NCI-H146 treated with DMSO at 0.1 percent for 48 hours (cell line): ENCODE results near the gene HHIPL2.

Experiments
- DNase-seq: peaks from one replicate; lab custom pipeline; 2025; ENCODE audit not compliant: unreplicated experiment; lab: John Stamatoyannopoulos, UW

Gene HHIPL2

DNA sequence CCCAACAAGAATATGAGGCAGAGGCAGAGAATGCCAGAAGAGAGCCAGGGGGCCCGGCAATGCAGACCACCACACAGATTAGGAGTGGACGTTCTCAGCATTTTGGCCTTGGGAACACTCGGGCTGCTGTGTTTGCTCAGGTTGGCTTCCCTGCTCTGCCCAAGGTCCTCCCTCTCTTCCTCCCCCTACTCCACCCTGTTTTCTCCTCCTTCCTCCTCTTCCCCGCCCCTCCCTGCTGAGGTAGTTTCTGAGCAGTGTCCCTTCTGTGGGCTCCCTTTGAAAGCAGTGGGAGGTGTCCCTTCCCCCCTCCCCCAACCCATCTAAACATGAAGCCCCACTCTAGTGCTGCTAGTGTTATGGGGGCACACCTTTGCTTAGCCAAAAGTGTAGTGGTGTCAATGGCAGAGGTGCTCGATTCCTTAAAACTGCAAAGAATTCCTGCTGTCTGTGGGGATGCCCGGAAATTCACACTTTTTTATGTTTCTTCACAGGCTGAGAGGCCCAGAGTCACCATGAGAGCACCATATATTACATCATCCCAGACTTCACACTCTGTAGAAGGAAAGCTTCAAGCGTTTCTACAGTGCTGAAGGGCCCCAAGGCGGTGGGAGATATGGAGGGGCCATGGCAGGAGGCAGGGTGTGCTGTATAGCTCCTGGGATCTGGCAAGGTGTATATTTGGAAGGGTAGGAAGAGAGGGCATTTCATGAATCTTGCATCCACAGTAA, at the start of gene HHIPL2:
Gene HHIPL2, minus strand, starts transcription at position 161 of the 728 bp plus-strand sequence. Its CDS starts 60 bp downstream, at position 101.
- DNase-seq = no peak

DNA sequence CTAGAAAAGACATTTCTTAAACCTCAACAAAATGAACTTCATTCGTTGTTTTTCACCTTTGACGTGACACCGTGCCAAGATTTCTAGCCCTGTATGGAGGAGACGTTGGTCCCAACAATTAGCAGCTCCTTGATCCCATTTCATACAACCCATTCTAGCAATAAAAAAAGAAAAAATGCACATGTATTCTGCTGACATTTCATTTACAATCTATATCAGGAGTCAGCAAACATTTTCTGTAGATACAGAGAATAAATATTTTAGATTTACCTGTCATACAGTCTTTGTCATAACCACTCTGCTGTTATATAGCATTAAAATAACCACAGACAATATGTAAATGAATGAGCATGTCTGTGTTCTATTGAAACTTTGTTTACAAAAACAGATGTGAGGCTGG, 48.8 kb upstream of the HHIPL2 start:
- DNase-seq = no peak

DNA sequence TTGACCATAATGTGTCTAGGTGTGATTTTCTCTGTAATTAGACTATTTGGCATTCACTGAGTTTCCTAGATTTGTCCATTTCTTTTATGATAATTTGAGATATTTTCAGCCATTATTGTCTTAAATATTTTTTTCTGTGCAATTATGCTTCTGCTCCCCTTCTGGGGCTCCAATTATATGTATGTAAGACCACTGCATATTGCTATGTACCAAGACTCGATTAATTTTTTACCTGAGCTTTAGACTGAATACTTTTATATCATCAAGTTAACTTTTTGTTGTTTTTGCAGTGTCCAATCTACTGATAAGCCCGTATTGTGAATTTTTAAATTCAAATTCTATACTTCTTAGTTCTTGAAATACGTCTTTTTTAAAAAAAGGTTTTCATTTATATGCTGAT, 46.9 kb upstream of the HHIPL2 start:
- DNase-seq = no peak

DNA sequence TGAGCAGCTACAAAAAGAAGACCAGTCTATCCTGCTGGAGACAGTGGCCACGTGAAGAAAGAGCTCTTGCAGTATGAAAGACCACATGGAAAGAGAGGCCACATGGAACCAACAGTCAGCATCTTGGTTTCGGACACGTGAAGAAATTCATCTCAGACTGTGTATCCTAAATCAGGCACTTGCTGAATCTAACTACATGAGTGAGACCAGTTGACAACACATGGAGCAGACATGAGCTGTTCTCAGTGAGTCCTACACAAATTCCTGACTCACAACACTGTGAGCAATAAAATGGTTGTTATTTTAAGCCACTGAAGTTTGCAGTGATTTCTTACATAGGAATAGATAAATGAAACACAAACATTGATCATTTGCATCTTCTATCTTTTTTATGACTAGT, 44.3 kb upstream of the HHIPL2 start:
- DNase-seq = no peak

DNA sequence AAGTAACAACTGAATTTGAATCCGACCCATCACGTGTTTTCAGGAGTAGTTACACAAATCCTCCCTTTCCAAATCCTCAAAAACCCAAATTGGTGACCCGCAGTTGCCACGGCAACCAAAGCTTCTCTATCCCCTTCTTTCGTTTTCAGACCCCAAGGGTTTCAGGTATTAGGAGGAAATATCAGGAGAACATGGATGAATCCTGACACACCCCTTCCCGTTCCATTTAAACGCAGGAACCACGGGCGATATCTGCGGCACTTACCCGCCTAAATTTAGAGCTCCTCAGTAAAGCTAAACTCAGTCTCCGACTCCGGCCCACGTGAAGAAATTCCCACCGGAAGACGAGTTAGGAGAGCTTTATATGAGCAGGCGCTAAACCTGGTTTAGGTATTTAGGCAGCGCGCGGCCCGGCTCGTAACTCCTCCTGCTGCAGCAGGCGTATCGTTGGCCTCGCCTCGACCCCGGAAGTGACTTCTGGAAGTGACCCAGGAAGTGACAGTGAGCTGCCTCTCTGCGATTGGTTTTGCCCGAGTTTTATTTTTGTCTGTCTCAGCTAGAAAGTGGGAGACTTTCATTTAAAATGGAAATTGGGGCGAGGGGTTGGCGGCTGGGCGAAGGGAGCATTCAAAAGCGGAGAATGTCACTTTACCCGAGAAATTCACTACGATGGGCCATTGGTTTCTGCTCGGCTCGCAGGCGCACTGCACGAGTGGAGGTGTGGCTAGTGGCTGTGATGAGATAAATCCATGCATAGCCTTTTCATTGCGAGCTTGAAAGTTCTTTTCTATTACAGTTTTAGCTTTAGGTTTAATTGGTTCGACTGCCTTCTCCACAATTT, 41.8 kb upstream of the HHIPL2 start, which contains the start of gene TAF1A:
Gene TAF1A, minus strand, starts transcription at position 472 of the 841 bp plus-strand sequence.
- DNase-seq = peak; percentile 81

DNA sequence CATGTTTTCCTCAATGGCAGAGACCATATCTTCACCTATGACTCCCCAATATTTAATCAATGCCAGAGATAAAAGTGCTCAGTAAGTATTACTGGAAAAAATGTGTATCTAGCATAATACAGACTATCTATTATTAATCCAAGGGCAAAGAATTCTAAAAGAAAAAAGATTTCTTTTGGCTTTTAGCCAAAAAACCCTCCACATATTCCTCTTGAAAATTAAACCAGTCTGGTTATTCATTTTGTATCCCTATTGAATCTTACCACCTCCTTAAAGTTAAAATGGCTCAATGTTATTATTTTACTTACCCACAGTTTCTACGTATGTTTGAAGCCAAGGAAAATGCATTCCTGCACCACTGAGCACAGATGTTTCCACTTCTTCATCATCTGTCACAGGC, 40.2 kb upstream of the HHIPL2 start:
- no peak for DNase-seq

DNA sequence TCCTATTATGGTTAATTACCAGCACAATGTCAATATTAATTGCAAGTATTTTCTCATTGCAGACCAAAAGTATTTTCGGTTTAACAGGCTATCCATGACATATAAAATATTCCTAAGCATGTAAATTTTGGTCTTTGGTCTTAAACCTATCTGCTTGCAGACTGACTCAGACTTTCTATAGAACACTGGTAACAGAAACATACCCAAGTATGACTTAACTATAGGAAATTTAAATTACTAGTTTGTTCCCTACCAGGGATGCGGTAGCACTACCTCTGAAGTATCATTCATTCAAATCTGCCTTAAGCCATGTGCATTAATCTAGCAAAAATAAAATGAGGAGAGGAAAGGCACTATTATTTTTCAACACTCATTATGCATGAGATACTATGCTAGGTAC, 38.9 kb upstream of the HHIPL2 start:
- no peak for DNase-seq

DNA sequence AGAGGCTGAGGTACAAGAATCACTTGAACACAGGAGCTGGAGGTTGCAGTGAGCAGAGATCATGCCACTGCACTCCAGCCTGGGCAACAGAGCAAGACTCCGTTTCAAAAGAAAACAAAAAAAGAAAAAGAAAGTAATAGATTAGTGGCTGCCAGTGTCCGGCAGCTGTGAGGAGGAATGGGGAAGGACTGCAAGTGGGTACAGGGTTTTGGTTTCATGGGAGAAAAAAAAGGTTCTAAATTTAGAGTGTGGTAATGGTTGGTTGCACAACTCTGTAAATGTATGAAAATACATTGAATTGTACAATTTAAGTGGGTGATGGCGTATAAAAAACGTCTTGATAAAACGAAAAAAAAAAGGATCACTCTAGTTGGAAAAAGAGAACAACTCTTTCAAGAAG, 35.2 kb upstream of the HHIPL2 start:
- DNase-seq = no peak

DNA sequence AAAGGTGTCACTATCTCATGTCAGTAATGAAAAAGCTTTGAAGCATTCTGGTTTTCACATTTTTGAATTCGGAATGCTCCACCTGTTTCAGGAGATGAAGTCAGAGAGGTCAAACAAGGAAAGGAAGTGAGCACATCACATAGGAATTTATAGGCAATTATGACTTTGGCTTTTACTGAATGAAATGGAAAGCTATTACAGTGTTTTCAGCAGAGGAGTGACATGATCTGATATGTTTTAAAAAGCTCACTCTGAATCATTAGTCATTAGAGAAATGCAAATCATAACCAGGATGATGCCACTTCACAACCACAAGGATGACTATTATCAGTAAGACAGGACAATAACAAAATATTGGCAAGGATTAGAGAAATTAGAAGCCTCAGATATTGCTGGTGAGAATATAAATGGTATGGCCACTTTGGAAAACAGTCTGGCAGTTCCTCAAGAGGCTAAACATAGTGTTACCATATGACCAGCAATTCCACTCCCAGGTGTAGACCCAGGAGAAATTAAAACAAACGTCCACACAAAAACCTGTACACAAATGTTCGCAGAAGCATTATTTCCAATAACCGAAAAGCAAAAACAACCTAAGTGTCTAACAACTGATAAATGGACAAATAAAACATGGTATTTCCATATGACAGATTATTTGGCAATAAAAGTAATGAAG, 34.3 kb upstream of the HHIPL2 start:
- DNase-seq = no peak

DNA sequence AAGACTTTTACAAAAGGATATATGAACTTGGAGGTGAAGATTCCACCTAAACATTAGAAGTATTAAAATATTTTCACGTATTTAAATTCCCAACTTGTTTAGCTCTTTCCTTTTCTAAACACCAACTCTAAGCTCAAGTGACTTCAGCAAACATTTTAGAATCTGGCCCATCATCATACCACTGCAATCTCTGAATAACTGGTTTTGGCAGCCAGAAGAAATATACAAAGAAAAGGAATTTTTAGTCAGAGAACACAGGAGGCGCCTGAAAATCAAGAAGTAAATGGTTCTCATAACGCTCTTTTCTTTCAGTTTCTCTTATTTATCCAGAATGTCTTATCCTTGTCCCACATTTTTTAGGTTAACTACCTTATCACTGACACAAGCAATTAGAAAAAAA, 31.4 kb upstream of the HHIPL2 start:
- DNase-seq = no peak

DNA sequence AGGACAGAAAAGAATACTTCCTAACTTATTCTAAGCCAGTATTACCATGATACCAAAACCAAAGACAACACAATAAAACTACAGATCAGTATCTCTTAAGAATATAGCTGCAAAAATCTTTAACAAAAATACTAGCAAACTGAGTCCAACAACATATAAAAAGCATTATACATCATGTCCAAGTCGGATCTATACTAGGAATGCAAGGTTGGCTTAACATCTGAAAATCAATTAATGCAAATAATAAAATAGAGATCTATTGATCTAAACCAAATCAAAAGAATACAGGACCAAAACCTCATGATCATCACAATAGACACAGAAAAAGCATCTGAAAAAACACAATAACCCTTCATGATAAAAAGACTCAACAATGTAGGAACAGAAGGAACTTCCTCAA, 22.9 kb upstream of the HHIPL2 start:
- DNase-seq = no peak

DNA sequence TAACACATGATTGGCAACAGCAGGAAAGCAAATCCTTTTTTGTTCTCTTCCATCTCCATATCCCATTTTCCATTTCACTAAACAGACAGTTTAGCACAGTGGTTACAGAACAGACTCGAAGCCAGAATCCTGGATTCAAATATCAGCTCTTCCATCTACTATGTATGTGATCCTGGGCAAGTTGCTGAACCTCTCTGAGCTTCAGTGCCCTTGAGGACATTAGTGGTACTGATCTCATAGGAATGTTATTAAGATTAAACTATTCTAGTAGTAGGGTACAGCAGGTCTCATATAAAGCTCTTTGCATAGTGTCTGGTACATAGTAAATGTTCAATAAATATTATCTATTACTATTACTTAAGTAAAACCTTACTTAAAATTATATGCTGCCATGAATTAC, 13.8 kb upstream of the HHIPL2 start:
- no peak for DNase-seq

DNA sequence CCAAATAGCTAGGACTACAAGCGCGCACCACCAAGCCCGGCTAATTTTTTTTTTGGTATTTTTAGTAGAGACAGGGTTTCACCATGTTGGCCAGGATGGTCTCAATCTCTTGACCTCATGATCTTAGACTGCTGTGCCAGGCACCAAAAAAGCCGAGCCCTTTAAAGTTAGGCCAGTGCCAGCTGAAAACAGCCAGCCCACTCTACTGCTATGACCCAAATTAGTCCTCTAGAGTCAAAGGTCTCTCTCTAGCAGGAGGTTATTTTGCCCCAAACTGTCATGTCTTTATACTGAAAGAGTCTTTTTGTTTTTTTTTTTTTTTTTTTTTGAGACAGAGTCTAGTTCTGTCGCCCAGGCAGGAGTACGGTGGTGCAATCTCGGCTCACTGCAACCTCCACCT, 9.7 kb upstream of the HHIPL2 start:
- no peak for DNase-seq

DNA sequence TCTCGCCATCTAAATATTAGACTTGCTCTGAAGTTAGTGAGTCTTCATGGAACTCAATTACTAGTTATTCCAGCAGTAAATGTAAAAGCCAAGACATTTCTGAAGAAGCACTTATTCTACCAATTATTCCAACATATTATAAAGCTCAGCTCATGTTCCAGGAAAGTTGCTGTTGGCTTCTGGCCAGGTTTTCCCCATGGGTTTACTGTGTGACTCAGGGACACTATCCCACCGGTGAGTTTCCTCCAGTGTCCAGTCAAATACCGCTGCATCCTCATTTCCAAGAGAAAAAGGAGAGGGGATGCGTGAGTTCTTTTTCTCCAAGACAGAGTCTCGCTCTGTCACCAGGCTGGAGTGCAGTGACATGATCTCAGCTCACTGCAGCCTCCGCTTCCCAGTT, 9.2 kb upstream of the HHIPL2 start:
- no peak for DNase-seq

DNA sequence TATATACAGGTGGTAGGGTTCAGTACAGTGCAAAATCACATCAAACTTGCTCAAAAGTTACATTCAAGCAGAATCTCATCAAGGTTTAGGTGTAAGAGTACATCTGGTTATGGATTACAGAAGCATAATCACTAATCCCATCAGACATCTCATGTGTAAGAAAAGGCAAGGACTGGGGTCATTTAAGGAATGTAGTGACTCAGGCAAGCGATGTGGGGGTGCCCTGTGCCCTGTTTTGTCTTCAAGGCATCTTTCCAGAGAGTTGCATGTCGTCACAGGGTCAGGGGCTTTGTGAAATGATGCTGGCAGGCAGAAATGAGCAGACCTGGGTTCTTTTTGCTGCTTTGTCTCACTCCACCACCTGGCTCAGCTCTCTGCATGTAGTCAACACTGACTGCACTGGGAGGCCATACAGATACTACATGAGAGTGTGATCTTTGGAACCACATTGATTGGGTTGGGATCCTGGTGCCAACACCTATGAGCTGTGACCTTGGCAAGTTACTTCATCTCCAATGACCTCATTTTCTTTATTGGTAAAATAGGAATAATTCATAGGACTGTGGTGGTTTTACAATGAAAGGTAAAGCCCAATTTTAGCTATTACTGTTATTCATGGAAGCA, 8.2 kb upstream of the HHIPL2 start:
- DNase-seq = no peak

DNA sequence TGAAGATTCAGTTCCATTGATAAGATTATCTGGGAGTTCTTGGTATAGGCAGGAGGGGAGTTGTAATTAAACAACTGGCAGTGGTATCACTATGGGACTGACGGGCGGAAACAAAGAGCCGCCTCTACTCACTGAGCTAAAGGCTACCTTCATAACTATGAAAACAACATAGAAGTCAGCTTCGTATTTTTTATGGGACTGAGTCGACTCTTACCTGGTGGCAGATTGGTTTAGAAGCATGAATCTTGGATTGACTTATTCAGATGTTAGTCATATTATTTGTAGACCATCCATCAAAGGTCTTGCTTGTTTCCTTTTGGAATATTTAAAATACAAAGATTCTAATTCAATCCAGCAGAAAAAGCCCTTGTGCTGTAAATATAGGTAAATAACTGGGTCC, 6.3 kb upstream of the HHIPL2 start:
- no peak for DNase-seq

DNA sequence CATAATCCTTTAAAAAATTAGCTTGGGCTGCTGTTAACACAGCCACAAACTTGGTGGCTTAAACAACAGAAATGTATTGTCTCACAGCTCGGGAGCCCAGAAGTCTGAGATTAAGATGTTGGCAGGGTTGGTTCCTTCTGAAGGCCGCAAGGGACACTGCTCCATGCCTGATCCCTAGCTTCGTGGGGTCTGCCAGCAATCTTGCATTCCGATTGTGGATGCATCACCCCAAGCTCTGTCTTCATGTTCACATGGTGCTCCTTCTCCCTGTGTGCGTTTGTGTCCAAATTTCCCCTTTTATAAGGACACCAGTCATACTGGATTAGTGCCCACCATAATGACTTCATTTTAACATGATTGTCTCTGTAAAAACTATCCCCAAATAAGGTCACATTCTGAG, 5.0 kb upstream of the HHIPL2 start:
- no peak for DNase-seq

DNA sequence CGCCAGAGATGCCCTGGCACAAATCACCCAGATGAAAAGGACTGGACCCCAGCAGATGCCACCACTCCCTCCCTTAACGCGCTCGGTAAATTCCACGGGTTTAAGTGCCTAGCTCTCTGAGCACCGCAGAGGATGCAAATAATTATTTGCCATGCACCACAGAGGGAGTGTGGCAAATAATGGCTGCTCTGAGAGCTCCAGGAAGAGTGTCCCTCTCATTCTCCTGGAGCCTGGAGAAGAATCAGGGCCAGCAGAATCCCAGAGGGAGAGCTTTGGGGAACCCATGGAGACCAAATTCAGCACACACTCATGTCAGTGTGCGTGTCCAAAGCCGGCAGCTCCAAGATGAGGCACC, 667 bp downstream of the HHIPL2 start:
- DNase-seq = no peak

DNA sequence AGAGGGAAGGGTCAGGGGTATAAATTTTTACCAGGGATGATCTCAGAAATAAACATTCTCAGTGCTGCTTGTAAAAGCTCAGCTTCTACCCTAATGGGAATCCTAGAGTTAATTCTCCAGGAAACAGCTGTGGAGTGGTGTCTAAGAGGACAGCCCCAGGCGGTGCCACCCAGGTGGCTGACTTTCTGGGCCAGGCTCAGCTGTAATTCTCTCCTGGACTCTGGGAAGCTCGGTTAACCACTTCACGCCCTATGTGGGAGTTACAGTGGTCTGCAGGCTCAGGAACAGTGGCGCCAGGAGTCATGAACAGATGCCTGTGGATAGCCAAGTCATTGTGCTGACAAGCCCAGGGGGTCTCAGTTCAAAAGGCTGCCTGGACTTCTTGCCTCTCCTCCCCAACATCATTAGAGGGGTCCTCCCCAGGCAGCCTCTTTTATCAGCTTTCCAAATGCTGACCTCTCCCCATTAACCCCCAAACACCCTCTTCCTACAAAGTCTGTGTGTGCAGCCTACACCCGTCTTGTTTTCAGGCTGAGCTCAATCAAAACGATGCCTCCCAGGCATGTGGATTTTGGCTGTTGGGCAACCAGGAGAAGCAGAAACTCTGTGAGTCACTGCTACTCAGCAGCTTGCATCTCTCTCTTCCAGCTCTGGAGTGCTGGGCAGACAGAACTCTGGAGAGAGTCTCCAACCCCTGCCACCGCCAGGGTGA, 1.2 kb downstream of the HHIPL2 start:
- peak; percentile 67 for DNase-seq

DNA sequence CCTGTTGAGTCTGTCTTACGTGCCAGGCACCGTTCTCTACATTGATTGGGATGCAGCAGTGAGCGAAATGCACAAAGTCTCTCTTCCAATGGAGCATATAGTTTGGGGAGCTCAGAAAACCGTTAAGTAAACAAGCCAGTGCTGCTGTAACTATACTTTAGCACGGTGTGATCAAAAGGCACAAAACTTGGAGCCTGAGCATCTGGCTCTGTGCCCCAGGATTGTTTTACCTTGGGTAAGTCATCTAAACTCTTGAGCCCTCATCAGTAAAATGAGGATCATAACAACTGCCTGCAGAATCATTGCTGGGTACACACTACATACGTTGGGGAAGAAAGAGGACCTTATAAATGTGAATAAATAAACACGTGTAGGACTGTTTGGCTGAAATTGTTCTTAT, 1.8 kb downstream of the HHIPL2 start:
- DNase-seq = no peak

DNA sequence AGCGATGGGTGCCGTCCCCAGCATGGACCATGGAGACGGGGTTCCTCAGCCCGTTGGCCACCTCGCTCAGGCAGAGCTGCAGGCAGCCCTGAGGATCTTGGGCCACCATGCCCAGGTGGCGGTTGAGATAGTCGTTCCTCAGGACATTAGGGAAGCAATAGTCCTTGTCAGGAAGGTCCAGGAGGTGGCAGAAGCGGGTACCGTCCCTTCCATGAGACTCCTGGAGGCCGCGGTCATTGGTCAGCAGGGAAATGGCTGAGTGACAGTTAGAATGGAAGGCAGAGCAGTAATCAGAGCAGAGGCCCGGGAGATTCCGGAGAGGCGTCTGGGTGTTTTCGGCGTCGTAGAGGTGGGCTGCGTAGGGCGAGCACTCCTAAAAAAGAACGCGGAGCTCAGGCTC, 4.1 kb downstream of the HHIPL2 start:
- peak; percentile 4 for DNase-seq
